Measurements from ENCODE around the gene PPP2R5C.

- TF ChIP-seq POLR2AphosphoS5 (IDR thresholded peaks at IDR 0.05; ENCODE audit: low read depth, low read length) (no peak), SIN3A (IDR thresholded peaks at IDR 0.05; ENCODE audit: borderline replicate concordance, insufficient read depth, low read depth, low read length) (no peak), TCF7L2 (IDR thresholded peaks at IDR 0.05; ENCODE audit: low read depth, low read length) (no peak)
- TF ChIP-seq, protein P1, sequence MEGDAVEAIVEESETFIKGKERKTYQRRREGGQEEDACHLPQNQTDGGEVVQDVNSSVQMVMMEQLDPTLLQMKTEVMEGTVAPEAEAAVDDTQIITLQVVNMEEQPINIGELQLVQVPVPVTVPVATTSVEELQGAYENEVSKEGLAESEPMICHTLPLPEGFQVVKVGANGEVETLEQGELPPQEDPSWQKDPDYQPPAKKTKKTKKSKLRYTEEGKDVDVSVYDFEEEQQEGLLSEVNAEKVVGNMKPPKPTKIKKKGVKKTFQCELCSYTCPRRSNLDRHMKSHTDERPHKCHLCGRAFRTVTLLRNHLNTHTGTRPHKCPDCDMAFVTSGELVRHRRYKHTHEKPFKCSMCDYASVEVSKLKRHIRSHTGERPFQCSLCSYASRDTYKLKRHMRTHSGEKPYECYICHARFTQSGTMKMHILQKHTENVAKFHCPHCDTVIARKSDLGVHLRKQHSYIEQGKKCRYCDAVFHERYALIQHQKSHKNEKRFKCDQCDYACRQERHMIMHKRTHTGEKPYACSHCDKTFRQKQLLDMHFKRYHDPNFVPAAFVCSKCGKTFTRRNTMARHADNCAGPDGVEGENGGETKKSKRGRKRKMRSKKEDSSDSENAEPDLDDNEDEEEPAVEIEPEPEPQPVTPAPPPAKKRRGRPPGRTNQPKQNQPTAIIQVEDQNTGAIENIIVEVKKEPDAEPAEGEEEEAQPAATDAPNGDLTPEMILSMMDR (IDR thresholded peaks at IDR 0.05), result no peak
- TF ChIP-seq, protein P2, sequence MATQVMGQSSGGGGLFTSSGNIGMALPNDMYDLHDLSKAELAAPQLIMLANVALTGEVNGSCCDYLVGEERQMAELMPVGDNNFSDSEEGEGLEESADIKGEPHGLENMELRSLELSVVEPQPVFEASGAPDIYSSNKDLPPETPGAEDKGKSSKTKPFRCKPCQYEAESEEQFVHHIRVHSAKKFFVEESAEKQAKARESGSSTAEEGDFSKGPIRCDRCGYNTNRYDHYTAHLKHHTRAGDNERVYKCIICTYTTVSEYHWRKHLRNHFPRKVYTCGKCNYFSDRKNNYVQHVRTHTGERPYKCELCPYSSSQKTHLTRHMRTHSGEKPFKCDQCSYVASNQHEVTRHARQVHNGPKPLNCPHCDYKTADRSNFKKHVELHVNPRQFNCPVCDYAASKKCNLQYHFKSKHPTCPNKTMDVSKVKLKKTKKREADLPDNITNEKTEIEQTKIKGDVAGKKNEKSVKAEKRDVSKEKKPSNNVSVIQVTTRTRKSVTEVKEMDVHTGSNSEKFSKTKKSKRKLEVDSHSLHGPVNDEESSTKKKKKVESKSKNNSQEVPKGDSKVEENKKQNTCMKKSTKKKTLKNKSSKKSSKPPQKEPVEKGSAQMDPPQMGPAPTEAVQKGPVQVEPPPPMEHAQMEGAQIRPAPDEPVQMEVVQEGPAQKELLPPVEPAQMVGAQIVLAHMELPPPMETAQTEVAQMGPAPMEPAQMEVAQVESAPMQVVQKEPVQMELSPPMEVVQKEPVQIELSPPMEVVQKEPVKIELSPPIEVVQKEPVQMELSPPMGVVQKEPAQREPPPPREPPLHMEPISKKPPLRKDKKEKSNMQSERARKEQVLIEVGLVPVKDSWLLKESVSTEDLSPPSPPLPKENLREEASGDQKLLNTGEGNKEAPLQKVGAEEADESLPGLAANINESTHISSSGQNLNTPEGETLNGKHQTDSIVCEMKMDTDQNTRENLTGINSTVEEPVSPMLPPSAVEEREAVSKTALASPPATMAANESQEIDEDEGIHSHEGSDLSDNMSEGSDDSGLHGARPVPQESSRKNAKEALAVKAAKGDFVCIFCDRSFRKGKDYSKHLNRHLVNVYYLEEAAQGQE (IDR thresholded peaks at IDR 0.05; ENCODE audit: insufficient read depth in 1 of 2, low read depth in 2 of 2, low read length in 1 of 2), result no peak
Observed at GRCh38 chr14:101849640-101850039, 88.1 kb downstream of the PPP2R5C start.
